ENCODE data around the gene POLK.
"Not testable (repeated sequence)": the region's sequence is repeated elsewhere in the genome, so short reads cannot be mapped to it uniquely, and the experiment has no call there.

The POLK gene

GRCh38 chr5:75574791-75575190, 63.1 kb downstream of the POLK start:
- Histone ChIP-seq H3K4me2 (ENCODE audit: low read length) (no peak overlapping the region), H3K9ac (ENCODE audit: low read depth, low read length) (no peak overlapping the region), H3K4me1 (ENCODE audit: control insufficient read depth, insufficient read depth, low read length) (peaks cover 4% of the 10 kb centered on the region), H3K36me3 (ENCODE audit: insufficient read depth, low read length) (peaks cover 19% of the 10 kb centered on the region), H3K4me3 (ENCODE audit: low read length) (no peak overlapping the region), H3K27me3 (ENCODE audit: control insufficient read depth, insufficient read depth, low read length) (no peaks in the 10 kb centered on the region), H3K9me3 (replicated peaks; ENCODE audit: low read length) (no peaks in the 10 kb centered on the region)

GRCh38 chr5:75578280-75578679, 66.6 kb downstream of the POLK start:
- not testable (repeated sequence) for H3K9ac ChIP-seq (ENCODE audit: low read depth, low read length); H3K4me3 ChIP-seq (ENCODE audit: low read length); H3K27me3 ChIP-seq (ENCODE audit: control insufficient read depth, insufficient read depth, low read length)

GRCh38 chr5:75584641-75585040, 73.0 kb downstream of the POLK start:
- H3K36me3 ChIP-seq (ENCODE audit: insufficient read depth, low read length) = peaks cover 27% of the 10 kb centered on the region
- no peaks in the 10 kb centered on the region for H3K9me3 ChIP-seq (replicated peaks; ENCODE audit: low read length)
- H3K4me3 ChIP-seq (ENCODE audit: low read length) = no peak overlapping the region
- H3K9ac ChIP-seq (ENCODE audit: low read depth, low read length) = no peak overlapping the region
- H3K4me2 ChIP-seq (ENCODE audit: low read length) = no peak overlapping the region
- H3K27me3 ChIP-seq (ENCODE audit: control insufficient read depth, insufficient read depth, low read length) = no peaks in the 10 kb centered on the region
- no peaks in the 10 kb centered on the region for H3K4me1 ChIP-seq (ENCODE audit: control insufficient read depth, insufficient read depth, low read length)

More at GRCh38 chr5:75578280-75578679, 66.6 kb downstream of the POLK start:
- not testable (repeated sequence) for H3K4me2 ChIP-seq (ENCODE audit: low read length); H3K4me1 ChIP-seq (ENCODE audit: control insufficient read depth, insufficient read depth, low read length); H3K9me3 ChIP-seq (replicated peaks; ENCODE audit: low read length)
- peaks cover 31% of the 10 kb centered on the region for H3K36me3 ChIP-seq (ENCODE audit: insufficient read depth, low read length)

- no peaks in the 10 kb centered on the region for H3K4me1 ChIP-seq (ENCODE audit: control insufficient read depth, insufficient read depth, low read length)
- no peak overlapping the region for H3K4me3 ChIP-seq (ENCODE audit: low read length)
- no peak overlapping the region for H3K4me2 ChIP-seq (ENCODE audit: low read length)
- peaks cover 29% of the 10 kb centered on the region for H3K36me3 ChIP-seq (ENCODE audit: insufficient read depth, low read length)
- no peaks in the 10 kb centered on the region for H3K9me3 ChIP-seq (replicated peaks; ENCODE audit: low read length)
- H3K9ac ChIP-seq (ENCODE audit: low read depth, low read length) = no peak overlapping the region
- no peaks in the 10 kb centered on the region for H3K27me3 ChIP-seq (ENCODE audit: control insufficient read depth, insufficient read depth, low read length)
Observed at GRCh38 chr5:75588666-75589065, 77.0 kb downstream of the POLK start.

- no peaks in the 10 kb centered on the region for H3K9me3 ChIP-seq (replicated peaks; ENCODE audit: low read length)
- H3K36me3 ChIP-seq (ENCODE audit: insufficient read depth, low read length) = peaks cover 28% of the 10 kb centered on the region
- no peaks in the 10 kb centered on the region for H3K27me3 ChIP-seq (ENCODE audit: control insufficient read depth, insufficient read depth, low read length)
- H3K9ac ChIP-seq (ENCODE audit: low read depth, low read length) = no peak overlapping the region
- no peaks in the 10 kb centered on the region for H3K4me1 ChIP-seq (ENCODE audit: control insufficient read depth, insufficient read depth, low read length)
- no peak overlapping the region for H3K4me3 ChIP-seq (ENCODE audit: low read length)
- H3K4me2 ChIP-seq (ENCODE audit: low read length) = no peak overlapping the region
Observed at GRCh38 chr5:75600535-75600934, 88.8 kb downstream of the POLK start.

GRCh38 chr5:75601567-75601966, 89.9 kb downstream of the POLK start:
- Histone ChIP-seq H3K27me3 (ENCODE audit: control insufficient read depth, insufficient read depth, low read length) (no peaks in the 10 kb centered on the region), H3K9ac (ENCODE audit: low read depth, low read length) (no peak overlapping the region), H3K36me3 (ENCODE audit: insufficient read depth, low read length) (peaks cover 23% of the 10 kb centered on the region), H3K9me3 (replicated peaks; ENCODE audit: low read length) (no peaks in the 10 kb centered on the region), H3K4me1 (ENCODE audit: control insufficient read depth, insufficient read depth, low read length) (no peaks in the 10 kb centered on the region), H3K4me2 (ENCODE audit: low read length) (no peak overlapping the region), H3K4me3 (ENCODE audit: low read length) (no peak overlapping the region)

GRCh38 chr5:75601996-75602395, 90.3 kb downstream of the POLK start:
- no peaks in the 10 kb centered on the region for H3K27me3 ChIP-seq (ENCODE audit: control insufficient read depth, insufficient read depth, low read length)
- no peaks in the 10 kb centered on the region for H3K4me1 ChIP-seq (ENCODE audit: control insufficient read depth, insufficient read depth, low read length)
- no peak overlapping the region for H3K9ac ChIP-seq (ENCODE audit: low read depth, low read length)
- H3K4me3 ChIP-seq (ENCODE audit: low read length) = no peak overlapping the region
- H3K4me2 ChIP-seq (ENCODE audit: low read length) = no peak overlapping the region
- H3K36me3 ChIP-seq (ENCODE audit: insufficient read depth, low read length) = peaks cover 22% of the 10 kb centered on the region
- no peaks in the 10 kb centered on the region for H3K9me3 ChIP-seq (replicated peaks; ENCODE audit: low read length)

- Histone ChIP-seq H3K9ac (ENCODE audit: low read depth, low read length) (no peak overlapping the region), H3K4me1 (ENCODE audit: control insufficient read depth, insufficient read depth, low read length) (no peaks in the 10 kb centered on the region), H3K9me3 (replicated peaks; ENCODE audit: low read length) (no peaks in the 10 kb centered on the region), H3K27me3 (ENCODE audit: control insufficient read depth, insufficient read depth, low read length) (no peaks in the 10 kb centered on the region), H3K4me3 (ENCODE audit: low read length) (no peak overlapping the region), H3K4me2 (ENCODE audit: low read length) (no peak overlapping the region), H3K36me3 (ENCODE audit: insufficient read depth, low read length) (peaks cover 22% of the 10 kb centered on the region)
Observed at GRCh38 chr5:75603371-75603770, 91.7 kb downstream of the POLK start.

GRCh38 chr5:75603821-75604220, 92.1 kb downstream of the POLK start:
- no peaks in the 10 kb centered on the region for H3K27me3 ChIP-seq (ENCODE audit: control insufficient read depth, insufficient read depth, low read length)
- no peaks in the 10 kb centered on the region for H3K9me3 ChIP-seq (replicated peaks; ENCODE audit: low read length)
- H3K4me1 ChIP-seq (ENCODE audit: control insufficient read depth, insufficient read depth, low read length) = no peaks in the 10 kb centered on the region
- H3K36me3 ChIP-seq (ENCODE audit: insufficient read depth, low read length) = peaks cover 22% of the 10 kb centered on the region
- no peak overlapping the region for H3K4me2 ChIP-seq (ENCODE audit: low read length)
- H3K4me3 ChIP-seq (ENCODE audit: low read length) = no peak overlapping the region
- no peak overlapping the region for H3K9ac ChIP-seq (ENCODE audit: low read depth, low read length)

GRCh38 chr5:75607341-75607740, 95.7 kb downstream of the POLK start:
- not testable (repeated sequence) for H3K4me2 ChIP-seq (ENCODE audit: low read length); H3K4me1 ChIP-seq (ENCODE audit: control insufficient read depth, insufficient read depth, low read length); H3K4me3 ChIP-seq (ENCODE audit: low read length); H3K27me3 ChIP-seq (ENCODE audit: control insufficient read depth, insufficient read depth, low read length); H3K9ac ChIP-seq (ENCODE audit: low read depth, low read length); H3K9me3 ChIP-seq (replicated peaks; ENCODE audit: low read length)
- peaks cover 10% of the 10 kb centered on the region for H3K36me3 ChIP-seq (ENCODE audit: insufficient read depth, low read length)

GRCh38 chr5:75608870-75609269, 97.2 kb downstream of the POLK start:
- no peak overlapping the region for H3K4me3 ChIP-seq (ENCODE audit: low read length)
- H3K9ac ChIP-seq (ENCODE audit: low read depth, low read length) = no peak overlapping the region

GRCh38 chr5:75610201-75610600, 98.5 kb downstream of the POLK start:
- H3K4me1 ChIP-seq (ENCODE audit: control insufficient read depth, insufficient read depth, low read length) = peaks cover 8% of the 10 kb centered on the region
- H3K9me3 ChIP-seq (replicated peaks; ENCODE audit: low read length) = no peaks in the 10 kb centered on the region
- H3K4me2 ChIP-seq (ENCODE audit: low read length) = no peak overlapping the region
- H3K4me3 ChIP-seq (ENCODE audit: low read length) = no peak overlapping the region
- no peaks in the 10 kb centered on the region for H3K27me3 ChIP-seq (ENCODE audit: control insufficient read depth, insufficient read depth, low read length)
- no peak overlapping the region for H3K9ac ChIP-seq (ENCODE audit: low read depth, low read length)
- H3K36me3 ChIP-seq (ENCODE audit: insufficient read depth, low read length) = no peaks in the 10 kb centered on the region

More at GRCh38 chr5:75608870-75609269, 97.2 kb downstream of the POLK start:
- H3K27me3 ChIP-seq (ENCODE audit: control insufficient read depth, insufficient read depth, low read length) = no peaks in the 10 kb centered on the region
- no peaks in the 10 kb centered on the region for H3K9me3 ChIP-seq (replicated peaks; ENCODE audit: low read length)
- no peak overlapping the region for H3K4me2 ChIP-seq (ENCODE audit: low read length)
- peaks cover 2% of the 10 kb centered on the region for H3K36me3 ChIP-seq (ENCODE audit: insufficient read depth, low read length)
- peaks cover 8% of the 10 kb centered on the region for H3K4me1 ChIP-seq (ENCODE audit: control insufficient read depth, insufficient read depth, low read length)
